Osteoblast (primary cell): ENCODE results near the gene SCP2. TPM values are rescaled to one million over a fixed set of nuclear protein-coding genes. Genes with fewer than 3 reads are reported as not detected.
A peak's percentile ranks its signal among the peaks of the same experiment; 100 is the strongest.

Experiments used
- DNase-seq: peaks from one replicate; pipeline ENCODE4 v3.0.0; 2011; ENCODE audit warnings: low spot score, mixed read lengths; ENCODE audit not compliant: insufficient read length; ENCODE audit errors: missing footprints
- H2AFZ ChIP-seq: 2 replicates; pipeline ENCODE4 v1.6.0; 2011; ENCODE audit warnings: mild to moderate bottlenecking, low read length
- H3K27ac ChIP-seq: 2 replicates; pipeline ENCODE4 v1.5.1; 2011; ENCODE audit warnings: mild to moderate bottlenecking, low read depth, low read length, moderate library complexity
- H3K27me3 ChIP-seq: 2 replicates; pipeline ENCODE4 v1.6.0; 2012; ENCODE audit warnings: mild to moderate bottlenecking, control low read depth, inconsistent platforms, low read length, moderate library complexity; ENCODE audit not compliant: insufficient read depth
- H3K36me3 ChIP-seq: 2 replicates; pipeline ENCODE4 v1.5.1; 2011; ENCODE audit warnings: mild to moderate bottlenecking, low read length, control low read depth, moderate library complexity; ENCODE audit not compliant: insufficient read depth
- H3K4me1 ChIP-seq: 2 replicates; pipeline ENCODE4 v1.5.1; 2011; ENCODE audit warnings: mild to moderate bottlenecking, low read length, control low read depth, moderate library complexity; ENCODE audit not compliant: insufficient read depth
- H3K4me2 ChIP-seq: 2 replicates; pipeline ENCODE4 v1.6.0; 2011; ENCODE audit warnings: mild to moderate bottlenecking, low read length; ENCODE audit not compliant: insufficient read depth
- H3K4me3 ChIP-seq: fragments of 200-600 bp; sonication (generic); 3 replicates; pipeline ENCODE4 v1.5.1; 2012; ENCODE audit warnings: mild to moderate bottlenecking, low read length, inconsistent platforms; ENCODE audit not compliant: insufficient read depth
- H3K79me2 ChIP-seq: 2 replicates; pipeline ENCODE4 v1.6.0; 2012; ENCODE audit warnings: mild to moderate bottlenecking, low read length, control low read depth, inconsistent platforms; ENCODE audit not compliant: insufficient read depth
- H3K9me3 ChIP-seq: 2 replicates; pipeline ENCODE4 v1.5.1; 2011; ENCODE audit warnings: low read depth, low read length, control low read depth
- H4K20me1 ChIP-seq: 2 replicates; pipeline ENCODE4 v1.6.0; 2012; ENCODE audit warnings: mild to moderate bottlenecking, low read length, control low read depth; ENCODE audit not compliant: insufficient read depth
- total RNA-seq: library from RNA; depleted of rRNA; stranded (reverse); fragments of >200 nt; gene quantifications from 2 replicates; pipeline ENCODE4 v1.2.3, GENCODE V29; 2012
- TF ChIP-seq, protein P1 (sequence below): IDR thresholded peaks from 2 replicates; pipeline ENCODE4 v1.5.1; 2011; ENCODE audit warnings: mild to moderate bottlenecking, low read depth, low read length, moderate library complexity; ENCODE audit errors: extremely low read depth

SCP2 gene
- total RNA-seq, 1 donor = 171 TPM

DNA sequence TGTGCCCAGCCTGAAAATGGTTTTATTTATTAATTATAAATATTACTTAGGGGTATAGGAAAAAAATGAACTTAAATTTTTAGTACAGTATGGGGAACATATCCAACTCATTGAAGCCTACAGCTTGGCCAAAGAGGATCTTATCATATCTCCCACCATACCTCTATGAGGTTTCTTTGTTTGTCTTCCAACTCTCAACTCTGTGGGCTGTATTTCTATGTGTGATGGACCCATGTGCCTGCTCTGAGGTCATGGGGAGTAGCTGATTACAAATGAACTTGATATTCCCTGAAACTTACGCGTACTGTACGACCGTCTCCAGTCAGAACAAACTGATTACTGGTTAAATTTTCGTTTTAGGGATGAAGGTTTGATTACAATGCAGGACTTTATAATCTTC is 93.5 kb downstream of the SCP2 start:
- H3K27ac ChIP-seq = no peak overlapping the region
- no peak overlapping the region for H3K4me3 ChIP-seq
- no peak overlapping the region for H3K4me2 ChIP-seq
- no peak for DNase-seq
- H3K79me2 ChIP-seq = peaks cover 67% of the 10 kb centered on the region
- peaks cover 18% of the 10 kb centered on the region for H3K4me1 ChIP-seq
- H3K9me3 ChIP-seq = no peaks in the 10 kb centered on the region
- H2AFZ ChIP-seq = no peak overlapping the region
- no peaks in the 10 kb centered on the region for H3K36me3 ChIP-seq
- no peaks in the 10 kb centered on the region for H3K27me3 ChIP-seq
- TF ChIP-seq, protein P1, sequence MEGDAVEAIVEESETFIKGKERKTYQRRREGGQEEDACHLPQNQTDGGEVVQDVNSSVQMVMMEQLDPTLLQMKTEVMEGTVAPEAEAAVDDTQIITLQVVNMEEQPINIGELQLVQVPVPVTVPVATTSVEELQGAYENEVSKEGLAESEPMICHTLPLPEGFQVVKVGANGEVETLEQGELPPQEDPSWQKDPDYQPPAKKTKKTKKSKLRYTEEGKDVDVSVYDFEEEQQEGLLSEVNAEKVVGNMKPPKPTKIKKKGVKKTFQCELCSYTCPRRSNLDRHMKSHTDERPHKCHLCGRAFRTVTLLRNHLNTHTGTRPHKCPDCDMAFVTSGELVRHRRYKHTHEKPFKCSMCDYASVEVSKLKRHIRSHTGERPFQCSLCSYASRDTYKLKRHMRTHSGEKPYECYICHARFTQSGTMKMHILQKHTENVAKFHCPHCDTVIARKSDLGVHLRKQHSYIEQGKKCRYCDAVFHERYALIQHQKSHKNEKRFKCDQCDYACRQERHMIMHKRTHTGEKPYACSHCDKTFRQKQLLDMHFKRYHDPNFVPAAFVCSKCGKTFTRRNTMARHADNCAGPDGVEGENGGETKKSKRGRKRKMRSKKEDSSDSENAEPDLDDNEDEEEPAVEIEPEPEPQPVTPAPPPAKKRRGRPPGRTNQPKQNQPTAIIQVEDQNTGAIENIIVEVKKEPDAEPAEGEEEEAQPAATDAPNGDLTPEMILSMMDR = no peak
- no peaks in the 10 kb centered on the region for H4K20me1 ChIP-seq

DNA sequence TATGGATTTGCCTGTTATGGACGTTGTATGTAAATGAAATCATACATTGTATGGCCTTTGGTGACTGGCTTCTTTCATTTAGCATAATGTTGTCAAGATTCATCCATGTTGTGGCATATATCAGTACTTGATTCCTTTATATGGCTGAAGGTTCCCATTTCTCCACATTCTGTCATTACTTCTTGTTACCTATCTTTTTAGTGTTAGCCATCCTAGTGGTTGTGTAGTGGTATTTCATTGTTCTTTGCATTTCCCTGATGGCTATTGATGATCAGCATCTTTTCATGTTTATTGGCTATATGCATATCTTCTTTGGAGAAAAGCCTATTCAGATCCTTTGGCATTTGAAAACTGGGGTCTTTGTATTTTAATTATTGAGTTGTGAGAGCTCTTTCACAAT is 95.1 kb downstream of the SCP2 start:
- Histone ChIP-seq H3K36me3 (no peaks in the 10 kb centered on the region), H3K27ac (no peak overlapping the region)

DNA sequence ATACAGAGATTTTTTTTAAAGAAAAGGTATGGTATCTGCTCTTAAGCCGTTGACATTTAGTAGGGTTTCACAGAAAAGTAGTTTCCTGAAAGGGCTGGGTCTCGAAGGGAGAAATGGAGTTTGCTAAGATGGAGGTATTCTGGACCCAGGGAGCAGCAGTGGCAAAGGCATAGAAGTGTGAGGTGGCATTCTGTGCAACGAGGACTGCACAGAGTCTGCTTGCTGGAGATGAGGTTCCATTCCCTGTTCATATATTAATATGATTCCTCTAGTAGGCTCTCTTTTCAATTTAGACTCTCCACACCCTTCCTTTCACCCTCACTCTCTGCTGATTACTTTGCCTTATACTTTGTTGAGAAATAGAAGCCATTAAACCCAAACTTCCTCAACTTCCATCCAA is 96.5 kb downstream of the SCP2 start:
- H3K79me2 ChIP-seq = peaks cover 57% of the 10 kb centered on the region
- H4K20me1 ChIP-seq = no peaks in the 10 kb centered on the region
- no peak overlapping the region for H3K27ac ChIP-seq
- H3K4me3 ChIP-seq = no peak overlapping the region
- TF ChIP-seq, protein P1 = no peak
- H3K27me3 ChIP-seq = no peaks in the 10 kb centered on the region
- no peaks in the 10 kb centered on the region for H3K36me3 ChIP-seq
- H3K4me2 ChIP-seq = no peak overlapping the region
- no peaks in the 10 kb centered on the region for H3K9me3 ChIP-seq
- DNase-seq = no peak
- peaks cover 12% of the 10 kb centered on the region for H3K4me1 ChIP-seq
- no peak overlapping the region for H2AFZ ChIP-seq

More for the DNA sequence above, 95.1 kb downstream of the SCP2 start:
- Histone ChIP-seq H4K20me1 (no peaks in the 10 kb centered on the region), H3K79me2 (peaks cover 64% of the 10 kb centered on the region), H3K27me3 (no peaks in the 10 kb centered on the region), H3K4me1 (peaks cover 12% of the 10 kb centered on the region), H3K4me2 (no peak overlapping the region), H2AFZ (no peak overlapping the region), H3K9me3 (no peaks in the 10 kb centered on the region), H3K4me3 (no peak overlapping the region)
- no peak for DNase-seq
- TF ChIP-seq, protein P1 = peak; percentile 13

DNA sequence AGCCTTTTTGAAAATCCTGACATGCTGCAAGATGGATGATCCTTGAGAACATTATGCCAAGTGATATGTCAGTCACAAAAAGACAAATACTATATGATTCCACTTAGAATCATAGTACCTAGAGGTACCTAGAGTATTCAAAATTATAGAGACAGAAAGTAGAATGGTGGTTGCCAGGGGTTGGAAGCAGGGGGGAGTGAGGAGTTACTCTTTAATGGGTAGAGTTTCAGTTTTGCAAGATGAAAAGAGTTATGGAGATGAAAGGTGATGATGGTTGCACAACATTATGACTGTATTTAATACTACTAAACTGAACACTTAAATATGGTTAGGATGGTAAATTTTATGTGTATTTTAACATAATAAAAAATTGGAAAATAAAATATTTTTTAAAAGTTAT is 97.0 kb downstream of the SCP2 start:
- Histone ChIP-seq H2AFZ (no peak overlapping the region), H3K27me3 (no peaks in the 10 kb centered on the region), H3K4me1 (peaks cover 12% of the 10 kb centered on the region), H3K4me3 (no peak overlapping the region), H3K36me3 (peaks cover 4% of the 10 kb centered on the region), H3K79me2 (peaks cover 54% of the 10 kb centered on the region), H3K27ac (no peak overlapping the region), H4K20me1 (no peaks in the 10 kb centered on the region), H3K4me2 (no peak overlapping the region), H3K9me3 (no peaks in the 10 kb centered on the region)
- TF ChIP-seq, protein P1 = no peak
- no peak for DNase-seq
